Activated B cell treated with CpG ODN at 0.5 μM for 24 hours (primary cell): ENCODE measurements around the gene MYL6. TPM values are rescaled to one million over a fixed set of nuclear protein-coding genes. Genes with fewer than 3 reads are reported as not detected.
A peak's percentile ranks its signal among the peaks of the same experiment; 100 is the strongest.

ENCODE experiments used
- ATAC-seq: fragments of 200-7000 bp; cut with Tn5 transposase; one replicate; pipeline ENCODE4 v1.10.0; 2021; ENCODE audit warnings: low read depth, mild to moderate bottlenecking, moderate library complexity
- CTCF ChIA-PET: fragments of 350-600 bp; sonication (Branson Sonifier 250); formaldehyde crosslinking; loops from one replicate; lab custom pipeline; 2021; ENCODE audit warnings: antibody characterized with exemption; lab: Charles Lee
- POLR2A ChIA-PET: fragments of 350-600 bp; sonication (Branson Sonifier 250); formaldehyde crosslinking; loops from one replicate; lab custom pipeline; 2021; ENCODE audit warnings: antibody characterized with exemption; lab: Charles Lee
- DNase-seq: peaks from one replicate; pipeline ENCODE4 v3.0.0; 2022
- H3K27ac Mint-ChIP-seq: one replicate; pipeline ENCODE4 v1.8.0; 2020; ENCODE audit warnings: mixed read lengths
- H3K27me3 Mint-ChIP-seq: one replicate; pipeline ENCODE4 v1.8.0; 2021; ENCODE audit warnings: mixed read lengths
- H3K36me3 Mint-ChIP-seq: one replicate; pipeline ENCODE4 v1.8.0; 2021; ENCODE audit warnings: low read depth, mixed read lengths
- H3K4me1 Mint-ChIP-seq: one replicate; pipeline ENCODE4 v1.8.0; 2021; ENCODE audit warnings: mixed read lengths
- H3K4me3 Mint-ChIP-seq: one replicate; pipeline ENCODE4 v1.8.0; 2020; ENCODE audit warnings: mild to moderate bottlenecking, mixed read lengths
- H3K9me3 Mint-ChIP-seq: one replicate; pipeline ENCODE4 v1.8.0; 2020; ENCODE audit warnings: mixed read lengths
- CTCF ChIP-seq: fragments of 200-600 bp; IDR thresholded peaks from one replicate; pipeline ENCODE4 v1.8.0; 2022; ENCODE audit warnings: antibody characterized with exemption, mild to moderate bottlenecking
- intact Hi-C: fragments of 100-400 bp; cut with micrococcal nuclease; formaldehyde crosslinking; loops from one replicate; pipeline ENCODE4 v1.15.1; 2024
- total RNA-seq: library from RNA; stranded (reverse); gene quantifications from 2 replicates; pipeline ENCODE4 v1.2.3, GENCODE V29; 2022

Gene MYL6
- total RNA-seq, 1 donor from 2014 or later = 921 TPM

GRCh38 chr12:56134897-56135296, 23.3 kb upstream of the MYL6 start:
- H3K27me3 Mint-ChIP-seq = no peaks in the 10 kb centered on the region
- peaks cover 25% of the 10 kb centered on the region for H3K4me1 Mint-ChIP-seq
- no peak overlapping the region for H3K27ac Mint-ChIP-seq
- ChIA-PET POLR2A (interaction anchor here (0.7 kb wide), 1 partner anchor 96 kb away, joined by 4 read pairs; no protein-coding TSS in a partner anchor), CTCF (no interaction called here)
- H3K4me3 Mint-ChIP-seq = no peak overlapping the region
- ATAC-seq = no peak
- intact Hi-C loops = no loop called here
- peaks cover 85% of the 10 kb centered on the region for H3K36me3 Mint-ChIP-seq
- DNase-seq = no peak
- TF ChIP-seq CTCF = no peak
- H3K9me3 Mint-ChIP-seq = no peaks in the 10 kb centered on the region

GRCh38 chr12:56137853-56138571, 20.1 kb upstream of the MYL6 start:
- H3K36me3 Mint-ChIP-seq = peaks cover 85% of the 10 kb centered on the region
- CTCF ChIA-PET = interaction anchor here (1.3 kb wide), 1 partner anchor 10 kb away, joined by 4 read pairs; the partner anchor contains the start of gene ESYT1
- no peaks in the 10 kb centered on the region for H3K9me3 Mint-ChIP-seq
- TF ChIP-seq CTCF = no peak
- POLR2A ChIA-PET = interaction anchor here (0.6 to 2.6 kb wide), 3 partner anchors 10 to 1322 kb away, joined by 3 to 19 read pairs (median 7); partner anchors contain the start of genes ESYT1 and MYL6B
- no peak overlapping the region for H3K4me3 Mint-ChIP-seq
- DNase-seq (no peak), ATAC-seq (no peak)
- H3K27ac Mint-ChIP-seq = no peak overlapping the region
- H3K27me3 Mint-ChIP-seq = no peaks in the 10 kb centered on the region
- intact Hi-C loops = no loop called here
- peaks cover 4% of the 10 kb centered on the region for H3K4me1 Mint-ChIP-seq

GRCh38 chr12:56141946-56142784, 16.0 kb upstream of the MYL6 start:
- Mint-ChIP-seq H3K9me3 (no peaks in the 10 kb centered on the region), H3K4me1 (peaks cover 15% of the 10 kb centered on the region), H3K4me3 (no peak overlapping the region), H3K27me3 (no peaks in the 10 kb centered on the region), H3K36me3 (peaks cover 79% of the 10 kb centered on the region), H3K27ac (peak overlapping the region; percentile 8)
- ChIA-PET POLR2A (interaction anchor here (0.6 to 1.8 kb wide), 6 partner anchors 9 to 253 kb away, joined by 3 to 16 read pairs (median 4); partner anchors contain the start of gene MYL6), CTCF (no interaction called here)
- intact Hi-C loops = no loop called here
- no peak for DNase-seq
- TF ChIP-seq CTCF = no peak
- no peak for ATAC-seq

- no peaks in the 10 kb centered on the region for H3K27me3 Mint-ChIP-seq
- peak overlapping the region; percentile 20 for H3K27ac Mint-ChIP-seq
- peaks cover 15% of the 10 kb centered on the region for H3K4me1 Mint-ChIP-seq
- H3K36me3 Mint-ChIP-seq = peaks cover 68% of the 10 kb centered on the region
- DNase-seq (no peak), ATAC-seq (peak; percentile 34)
- no peak for TF ChIP-seq CTCF
- CTCF ChIA-PET = interaction anchor here (1.4 to 1.6 kb wide), 2 partner anchors 13 to 17 kb away, joined by 3 read pairs; no protein-coding TSS in a partner anchor
- intact Hi-C loops = no loop called here
- POLR2A ChIA-PET = interaction anchor here (0.6 to 1.2 kb wide), 4 partner anchors 13 to 44 kb away, joined by 3 read pairs; partner anchors contain the start of gene ESYT1
- H3K9me3 Mint-ChIP-seq = no peaks in the 10 kb centered on the region
- no peak overlapping the region for H3K4me3 Mint-ChIP-seq
Observed at GRCh38 chr12:56143217-56143616, 14.9 kb upstream of the MYL6 start.
